ENCODE data around the gene RHOH.

Gene RHOH

DNA sequence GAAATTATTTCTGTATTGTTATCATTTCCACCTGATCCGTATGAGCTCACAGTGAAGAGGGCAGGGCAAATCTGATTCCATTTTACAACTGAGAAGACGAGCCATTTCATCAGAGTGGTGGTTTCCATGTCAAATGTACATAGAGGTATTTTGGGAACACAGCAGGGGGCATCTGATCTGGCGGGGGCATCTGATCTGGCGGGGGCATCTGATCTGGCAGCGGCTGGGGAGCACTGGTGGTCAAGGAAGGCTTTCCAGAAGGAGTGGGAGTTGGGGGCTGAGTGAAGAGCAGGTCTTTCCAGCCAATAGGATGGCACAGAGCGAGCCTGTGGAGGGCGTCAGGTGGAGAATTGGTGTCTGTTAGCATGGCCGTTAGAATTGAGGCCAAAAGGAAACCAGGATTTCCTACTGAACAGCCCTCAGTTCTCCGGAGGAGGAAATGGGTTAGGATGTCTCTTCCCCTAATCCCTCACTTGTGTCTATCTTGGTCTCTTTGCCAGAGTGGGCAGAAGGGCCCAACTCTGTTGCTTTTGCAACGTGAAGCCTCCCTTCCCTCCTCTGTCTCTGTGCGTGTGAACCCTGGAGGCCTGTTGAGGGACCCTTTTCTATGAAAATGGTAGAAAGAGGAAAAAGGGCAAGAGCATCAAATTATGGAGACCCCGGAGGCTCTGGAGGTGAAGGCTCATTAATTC lies 41.3 kb downstream of the RHOH start:
- no peak for DNase-seq

DNA sequence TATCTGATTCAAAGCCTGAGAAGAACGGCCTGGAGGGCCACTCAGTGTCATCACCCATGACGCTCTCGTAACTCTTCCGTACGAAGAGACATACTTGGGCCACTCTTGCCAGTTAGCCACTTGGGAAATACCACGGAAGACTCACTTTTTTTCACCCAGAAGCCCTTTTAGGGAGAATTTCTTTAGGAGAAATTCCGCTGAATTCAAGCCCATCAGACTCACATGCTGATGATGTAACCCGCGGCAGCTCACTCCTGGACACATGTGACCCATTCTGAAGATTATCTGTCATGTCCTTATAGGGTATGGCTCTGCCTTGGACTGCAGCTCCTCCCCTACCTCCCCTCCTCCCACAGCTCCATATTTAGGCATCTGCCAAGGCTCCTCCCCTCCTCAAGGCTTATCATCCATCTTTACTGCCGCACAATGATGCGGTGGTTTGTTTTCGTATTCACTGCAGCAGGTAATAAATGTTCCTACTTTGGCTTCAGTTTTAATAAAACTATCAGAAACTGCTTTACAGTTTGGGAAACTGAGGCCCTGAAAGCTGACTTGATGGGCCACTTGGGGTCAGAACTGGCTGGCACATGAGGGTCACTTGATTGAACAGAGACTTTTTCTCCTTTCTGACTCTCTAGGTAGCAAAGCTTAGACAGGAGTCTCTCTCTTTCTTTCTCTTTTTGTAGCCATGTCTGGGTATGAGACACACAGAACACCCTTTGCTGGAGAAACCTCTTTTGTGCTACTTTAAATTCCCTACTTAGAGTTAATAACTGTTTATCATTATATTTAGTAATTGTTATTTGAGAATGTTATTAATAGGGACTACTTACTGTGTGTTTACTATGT lies 42.1 kb downstream of the RHOH start:
- DNase-seq: no peak

DNA sequence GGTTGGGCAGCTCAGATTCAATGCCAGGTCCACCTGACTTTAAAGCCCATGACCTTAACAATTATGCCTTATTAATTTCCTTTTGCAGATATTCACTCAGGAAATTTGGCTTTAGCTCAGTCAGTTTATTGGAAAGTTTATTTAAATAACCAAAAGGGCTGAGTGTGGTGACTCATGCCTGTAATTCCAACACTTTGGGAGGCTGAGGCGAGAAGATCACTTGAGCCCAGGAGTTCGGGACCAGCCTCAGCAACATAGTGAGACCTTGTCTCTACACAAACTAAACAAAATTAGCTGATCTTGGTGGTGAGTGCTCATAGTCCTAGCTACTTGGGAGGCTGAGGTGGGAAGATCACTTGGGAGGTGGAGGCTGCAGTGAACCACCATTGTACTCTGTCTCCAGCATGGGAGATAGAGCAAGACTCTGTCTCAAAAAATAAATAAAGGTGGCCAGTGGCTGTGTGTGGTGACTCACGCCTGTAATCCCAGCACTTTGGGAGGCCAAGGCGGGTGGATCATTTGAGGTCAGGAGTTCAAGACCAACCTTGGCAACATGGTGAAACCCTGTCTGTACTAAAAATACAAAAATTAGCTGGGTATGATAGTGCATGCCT lies 43.3 kb downstream of the RHOH start:
- DNase-seq: no peak

DNA sequence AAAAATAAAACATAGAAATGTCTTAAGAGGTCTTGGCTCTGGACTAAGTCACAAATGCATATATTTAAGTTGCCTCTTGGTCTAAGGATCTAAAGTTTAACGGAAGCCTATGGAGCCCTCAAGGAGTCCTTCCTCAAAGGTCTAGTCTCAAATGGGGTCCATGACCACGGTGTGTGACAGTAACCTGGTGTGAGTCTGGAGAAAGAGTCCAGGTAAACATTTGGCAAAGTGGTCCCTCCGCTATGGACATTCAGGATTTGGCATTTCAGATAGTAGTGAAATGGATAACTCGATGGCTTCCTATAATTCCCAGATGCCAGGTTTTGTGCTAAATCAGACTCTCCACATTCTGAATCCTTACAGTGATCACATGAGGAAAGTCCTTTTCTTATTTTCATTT lies 44.2 kb downstream of the RHOH start:
- no peak for DNase-seq

DNA sequence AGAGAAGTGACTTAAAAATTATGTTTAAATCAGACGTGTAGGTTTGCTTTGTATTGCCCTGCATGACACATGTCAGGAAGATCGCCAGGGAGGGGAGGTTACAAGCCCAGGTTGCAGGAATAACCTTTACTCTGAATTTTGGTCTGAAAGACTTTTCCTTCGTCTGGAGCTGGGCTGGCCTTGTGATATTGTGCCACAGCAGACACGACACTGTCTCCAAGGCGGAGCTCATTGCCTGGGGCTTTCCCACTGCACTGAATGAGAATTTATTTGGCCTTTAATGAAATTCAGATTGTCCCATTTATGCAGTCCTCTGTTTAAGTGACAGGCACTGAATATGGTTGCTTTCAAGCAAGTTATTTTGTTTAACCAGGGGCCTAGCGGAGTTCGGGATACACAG lies 45.1 kb downstream of the RHOH start:
- DNase-seq: no peak

DNA sequence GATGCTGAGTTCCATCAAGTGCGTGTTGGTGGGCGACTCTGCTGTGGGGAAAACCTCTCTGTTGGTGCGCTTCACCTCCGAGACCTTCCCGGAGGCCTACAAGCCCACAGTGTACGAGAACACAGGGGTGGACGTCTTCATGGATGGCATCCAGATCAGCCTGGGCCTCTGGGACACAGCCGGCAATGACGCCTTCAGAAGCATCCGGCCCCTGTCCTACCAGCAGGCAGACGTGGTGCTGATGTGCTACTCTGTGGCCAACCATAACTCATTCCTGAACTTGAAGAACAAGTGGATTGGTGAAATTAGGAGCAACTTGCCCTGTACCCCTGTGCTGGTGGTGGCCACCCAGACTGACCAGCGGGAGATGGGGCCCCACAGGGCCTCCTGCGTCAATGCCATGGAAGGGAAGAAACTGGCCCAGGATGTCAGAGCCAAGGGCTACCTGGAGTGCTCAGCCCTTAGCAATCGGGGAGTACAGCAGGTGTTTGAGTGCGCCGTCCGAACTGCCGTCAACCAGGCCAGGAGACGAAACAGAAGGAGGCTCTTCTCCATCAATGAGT lies 46.6 kb downstream of the RHOH start:
- no peak for DNase-seq

DNA sequence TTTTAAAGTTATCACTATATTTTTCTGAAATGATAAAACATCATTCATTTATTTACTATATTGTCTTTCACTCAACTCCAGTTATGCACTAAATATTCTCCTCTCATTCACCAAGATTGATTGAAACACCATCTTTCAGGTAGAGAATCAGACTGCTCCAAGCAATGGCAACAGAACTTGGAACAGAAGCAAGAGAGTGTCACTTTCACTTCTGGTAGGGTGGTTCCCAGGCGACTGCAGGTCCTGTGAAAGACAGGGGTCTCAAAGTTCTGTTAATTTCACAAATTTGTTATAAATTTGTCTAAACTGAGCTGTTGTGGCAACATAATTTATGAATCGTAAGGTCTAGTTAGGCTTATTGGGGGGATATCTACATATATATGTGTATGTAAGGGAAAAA lies 47.8 kb downstream of the RHOH start:
- no peak for DNase-seq

DNA sequence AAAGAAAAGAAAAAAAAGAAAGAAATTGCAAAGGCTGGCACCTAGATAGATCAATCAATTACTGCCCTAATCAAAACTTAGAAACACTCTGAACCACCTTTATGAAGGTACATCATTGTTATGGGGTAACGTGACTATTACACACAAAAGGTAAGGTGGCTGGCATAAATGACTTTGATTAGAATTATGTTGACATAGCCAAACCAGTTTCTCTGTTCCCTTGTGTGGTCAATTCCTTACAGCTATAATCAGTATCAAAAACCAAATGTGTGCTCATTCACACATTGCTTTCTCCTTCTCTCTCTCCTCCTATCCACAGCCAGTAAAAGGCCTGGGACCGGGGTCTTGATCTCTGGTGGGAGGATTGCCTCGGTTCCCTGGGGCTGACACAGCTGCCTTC lies 48.7 kb downstream of the RHOH start:
- DNase-seq: no peak

DNA sequence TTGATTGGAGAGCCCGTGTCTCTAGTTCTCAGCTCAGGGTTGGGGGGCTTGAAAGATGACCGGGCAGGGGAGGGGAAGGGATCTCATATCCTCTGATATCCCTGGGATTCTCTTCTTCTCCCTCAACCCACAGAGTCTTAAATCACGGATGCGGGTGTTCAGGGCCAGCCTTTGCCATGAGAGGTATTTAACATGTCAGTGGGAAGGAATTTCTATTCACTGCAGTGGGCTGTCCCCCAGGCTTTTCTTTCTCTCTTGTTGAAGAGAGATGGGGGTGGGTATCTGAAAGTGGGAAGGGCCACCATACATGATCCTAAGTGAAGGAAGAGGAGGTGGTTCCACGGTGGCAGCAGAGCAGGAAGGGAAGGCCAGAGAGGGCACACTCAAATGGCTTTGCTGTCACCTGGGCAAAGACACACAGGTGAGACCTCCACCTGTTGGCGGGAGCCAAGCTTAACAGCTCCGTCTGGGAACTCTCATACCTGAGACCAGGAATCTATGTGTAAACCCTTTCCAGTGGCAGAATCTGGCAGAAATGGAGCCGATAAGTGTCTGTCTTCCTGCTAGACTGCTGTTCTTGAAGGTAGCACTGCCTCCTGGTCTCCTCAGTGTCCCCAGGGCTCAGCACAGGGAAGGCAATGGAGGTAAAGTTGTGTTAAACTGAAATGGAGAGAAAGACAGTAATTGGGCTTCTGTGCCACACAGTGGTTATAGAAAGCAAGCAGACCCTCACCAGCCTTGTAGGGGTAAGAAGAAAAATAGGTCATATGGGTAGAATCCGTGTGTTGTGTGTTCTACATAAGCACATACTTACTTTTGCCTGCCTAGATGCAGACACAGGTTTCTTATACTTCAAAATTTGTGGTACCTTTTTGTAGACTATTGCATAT lies 49.4 kb downstream of the RHOH start:
- DNase-seq: no peak

DNA sequence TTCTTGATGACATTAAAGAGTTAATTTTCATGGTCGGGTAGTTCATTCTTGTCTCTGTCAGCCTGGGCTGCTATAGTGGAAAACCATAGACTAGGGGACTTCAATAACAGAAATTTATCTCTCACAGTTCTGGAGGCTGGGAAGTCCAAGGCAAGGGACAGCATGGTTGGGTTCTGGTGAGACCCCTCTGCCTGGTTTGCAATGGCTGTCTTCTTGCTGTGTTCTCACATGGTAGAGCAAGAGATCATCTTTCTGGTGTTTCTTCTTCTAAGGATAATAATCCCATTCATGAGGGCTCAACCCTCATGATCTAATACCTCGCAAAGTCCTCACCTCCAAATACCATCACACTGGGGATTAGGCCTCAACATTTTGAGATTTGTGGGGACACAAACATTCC lies 50.1 kb downstream of the RHOH start:
- DNase-seq: no peak

DNA sequence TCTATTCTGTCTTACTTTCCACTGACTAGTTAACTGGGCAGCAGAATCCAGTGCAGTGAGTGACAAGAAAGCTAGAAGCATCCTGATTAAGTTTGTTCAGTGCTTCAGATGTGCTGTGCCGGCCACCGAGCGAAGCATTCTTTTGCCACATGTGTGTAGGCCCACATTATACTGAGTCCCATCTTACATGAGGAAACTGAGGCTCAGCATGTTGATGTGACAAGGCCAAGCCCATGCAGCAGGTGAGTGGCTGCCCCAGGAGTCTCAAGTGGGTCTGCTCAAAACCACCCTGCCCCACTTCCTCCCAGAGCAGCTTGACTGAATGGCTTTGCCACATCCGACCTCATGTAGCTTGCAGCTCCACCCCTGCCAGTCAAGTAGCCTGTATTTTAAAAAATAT lies 50.5 kb downstream of the RHOH start:
- no peak for DNase-seq

DNA sequence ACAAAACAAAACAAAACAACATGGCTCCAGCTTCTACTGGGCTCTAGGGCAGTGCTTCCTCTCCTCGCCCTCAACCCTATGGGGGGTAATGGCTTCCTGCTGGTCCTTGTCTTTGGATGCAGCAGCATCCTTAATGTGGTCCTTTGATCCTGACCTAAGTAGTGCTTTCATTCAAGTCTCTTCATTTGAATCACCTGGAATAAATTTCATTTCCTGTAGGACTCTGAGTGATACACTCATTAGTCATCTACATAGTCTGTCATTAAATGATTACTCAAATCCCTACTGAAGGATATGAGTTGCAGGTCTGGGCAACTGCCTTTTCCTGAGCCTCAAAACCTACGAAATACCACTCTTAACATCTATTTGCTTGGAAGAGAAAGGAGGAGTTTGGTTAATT lies 54.5 kb downstream of the RHOH start:
- DNase-seq: no peak

DNA sequence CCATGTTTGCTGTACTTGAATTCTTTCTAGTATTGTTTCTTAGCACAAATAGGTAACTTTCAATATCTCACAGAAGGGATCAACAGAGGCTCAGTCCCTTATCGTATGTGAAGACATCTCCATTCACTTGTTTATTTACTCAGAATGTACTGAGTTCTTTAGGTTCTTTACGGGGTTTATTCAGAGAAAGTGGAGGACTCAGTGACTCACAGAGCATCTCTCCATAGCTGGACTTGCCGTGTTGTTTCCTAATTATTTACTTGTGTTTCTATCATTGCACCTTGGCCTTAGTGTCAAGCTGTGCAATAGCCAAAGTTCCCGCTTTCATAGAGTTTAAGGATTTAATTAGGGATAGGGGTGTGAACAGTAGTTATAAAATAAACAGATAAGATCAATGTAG lies 57.1 kb downstream of the RHOH start:
- DNase-seq: no peak

DNA sequence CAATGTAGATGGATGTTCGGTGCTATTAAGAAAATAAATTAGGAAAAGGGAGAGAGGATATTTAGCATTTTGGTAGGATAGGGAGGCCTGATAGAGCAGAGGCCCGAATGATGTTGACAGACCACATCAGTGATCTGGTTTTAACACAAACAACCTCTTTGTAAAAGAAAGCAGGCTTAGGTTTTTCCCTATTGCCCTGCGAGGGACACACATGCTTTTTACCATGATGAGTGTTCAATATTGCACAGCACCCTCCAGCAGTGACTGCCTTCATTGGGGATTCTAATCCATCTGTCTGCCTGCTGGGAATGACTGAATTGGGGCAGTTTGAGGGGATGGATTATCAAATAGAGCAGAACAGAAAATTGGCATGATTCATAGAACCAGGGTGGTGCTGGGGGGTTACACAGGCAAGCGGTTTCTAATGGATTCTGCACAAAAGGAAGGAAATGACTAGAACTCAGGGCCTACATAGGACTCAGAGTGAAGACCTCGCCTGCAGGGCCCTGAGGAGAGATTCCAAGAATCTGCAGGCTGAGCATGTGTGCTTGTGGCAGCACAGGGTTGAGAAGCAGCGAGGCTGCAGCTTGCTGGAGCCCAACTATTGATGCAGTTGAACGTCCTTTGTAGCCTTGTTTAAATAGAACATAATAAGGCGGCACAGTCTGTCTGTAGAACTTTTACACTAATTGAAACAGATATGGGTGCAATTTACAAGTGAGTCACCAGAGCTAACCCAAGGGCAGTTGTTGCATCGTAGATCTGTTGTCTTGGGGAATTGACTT lies 58.0 kb downstream of the RHOH start:
- DNase-seq: no peak

DNA sequence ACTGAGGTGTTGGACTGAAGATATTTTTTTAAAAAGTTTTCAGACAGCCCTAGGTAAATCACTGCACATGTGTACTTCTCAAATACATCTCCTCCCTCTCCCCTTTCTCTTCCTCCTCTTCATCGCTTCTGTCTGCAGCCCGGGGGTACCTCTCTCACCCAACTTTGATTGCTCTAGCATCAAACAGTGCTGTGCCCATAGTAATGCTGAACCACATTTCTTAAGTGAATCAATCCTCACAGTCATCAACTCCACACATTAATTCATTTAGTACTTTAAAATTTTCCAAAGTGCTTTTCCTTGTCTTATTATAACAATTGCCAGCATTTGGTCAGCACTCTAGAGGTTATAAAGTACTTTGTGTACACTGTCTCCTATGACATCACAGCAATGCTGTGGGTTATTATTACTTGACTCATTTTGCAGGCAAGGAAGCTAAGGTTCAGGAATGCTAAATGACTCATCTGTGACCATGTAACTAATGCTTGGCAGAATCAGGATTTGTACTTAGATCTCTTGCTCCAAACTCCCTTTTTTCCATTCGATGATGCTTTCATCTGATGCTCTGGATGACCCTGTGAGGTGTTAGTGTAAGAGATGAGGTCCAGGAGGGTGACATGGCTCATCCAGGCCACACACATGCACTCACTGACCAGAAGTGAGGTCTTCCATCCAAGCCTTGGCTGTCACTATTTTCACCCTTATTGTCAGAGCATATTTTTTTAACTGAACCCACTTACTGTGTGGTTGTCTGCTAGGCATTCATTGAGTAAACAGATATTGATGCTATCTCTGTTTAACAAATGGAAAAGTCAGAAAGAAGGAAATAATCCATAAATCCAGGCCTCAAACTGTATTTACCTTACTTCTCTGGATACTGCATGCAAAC lies 58.8 kb downstream of the RHOH start:
- no peak for DNase-seq

DNA sequence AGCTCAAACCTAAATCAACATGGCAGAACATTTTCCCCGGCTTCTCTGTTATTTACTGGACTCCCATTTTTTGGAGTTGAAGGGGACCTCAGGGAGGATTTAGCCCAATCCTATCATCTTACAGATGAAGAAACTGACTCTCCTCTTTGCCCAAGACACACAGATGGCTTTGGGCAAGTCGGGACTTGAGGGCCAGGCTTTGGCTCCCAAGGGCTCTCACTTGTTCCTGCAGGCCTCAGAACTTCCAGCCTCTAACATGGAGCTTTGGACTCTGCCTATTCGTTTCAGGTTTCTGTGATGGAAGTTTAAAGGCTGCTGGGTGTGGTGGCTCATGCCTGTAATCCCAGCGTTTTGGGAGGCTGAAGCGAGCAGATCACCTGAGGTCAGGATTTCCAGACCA lies 59.5 kb downstream of the RHOH start:
- no peak for DNase-seq

DNA sequence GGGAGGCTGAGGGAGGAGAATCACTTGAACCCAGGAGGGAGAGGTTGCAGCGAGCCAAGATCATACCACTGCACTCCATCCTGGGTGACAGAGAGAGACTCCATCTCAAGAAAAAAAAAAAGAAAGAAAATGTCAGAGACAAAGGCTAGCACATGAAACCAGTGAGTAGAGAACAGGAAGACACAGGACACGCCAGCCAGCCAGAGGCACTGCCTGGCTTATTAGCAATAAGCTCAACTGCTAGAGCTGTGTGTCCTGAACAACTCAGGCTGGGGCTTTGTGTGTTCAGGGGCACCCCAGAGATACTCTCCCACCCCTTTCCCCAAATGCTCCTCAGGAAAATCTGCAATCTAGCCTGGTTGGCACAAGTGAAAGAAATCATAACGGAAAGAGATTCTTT lies 60.0 kb downstream of the RHOH start:
- DNase-seq: no peak

DNA sequence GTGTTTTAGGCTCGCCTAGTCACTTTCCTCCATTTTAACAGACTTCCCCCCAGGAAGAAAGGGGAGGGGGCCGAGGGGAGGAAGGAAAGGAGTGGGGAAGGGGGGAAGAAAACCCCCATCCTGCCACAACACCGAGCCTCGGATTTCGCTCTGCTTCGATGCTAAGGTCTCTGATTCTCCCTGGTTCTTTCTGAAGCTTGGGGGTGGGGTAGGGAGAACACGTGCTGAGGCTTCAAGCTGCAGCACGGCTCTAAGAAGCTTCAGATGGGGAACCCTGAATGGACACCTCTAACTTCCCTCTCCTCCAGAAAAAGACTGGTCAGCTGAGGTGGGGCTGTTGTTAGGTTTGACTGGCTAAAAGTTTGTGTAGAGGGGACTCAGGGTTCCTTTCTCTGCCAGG lies 61.8 kb downstream of the RHOH start:
- DNase-seq: no peak

DNA sequence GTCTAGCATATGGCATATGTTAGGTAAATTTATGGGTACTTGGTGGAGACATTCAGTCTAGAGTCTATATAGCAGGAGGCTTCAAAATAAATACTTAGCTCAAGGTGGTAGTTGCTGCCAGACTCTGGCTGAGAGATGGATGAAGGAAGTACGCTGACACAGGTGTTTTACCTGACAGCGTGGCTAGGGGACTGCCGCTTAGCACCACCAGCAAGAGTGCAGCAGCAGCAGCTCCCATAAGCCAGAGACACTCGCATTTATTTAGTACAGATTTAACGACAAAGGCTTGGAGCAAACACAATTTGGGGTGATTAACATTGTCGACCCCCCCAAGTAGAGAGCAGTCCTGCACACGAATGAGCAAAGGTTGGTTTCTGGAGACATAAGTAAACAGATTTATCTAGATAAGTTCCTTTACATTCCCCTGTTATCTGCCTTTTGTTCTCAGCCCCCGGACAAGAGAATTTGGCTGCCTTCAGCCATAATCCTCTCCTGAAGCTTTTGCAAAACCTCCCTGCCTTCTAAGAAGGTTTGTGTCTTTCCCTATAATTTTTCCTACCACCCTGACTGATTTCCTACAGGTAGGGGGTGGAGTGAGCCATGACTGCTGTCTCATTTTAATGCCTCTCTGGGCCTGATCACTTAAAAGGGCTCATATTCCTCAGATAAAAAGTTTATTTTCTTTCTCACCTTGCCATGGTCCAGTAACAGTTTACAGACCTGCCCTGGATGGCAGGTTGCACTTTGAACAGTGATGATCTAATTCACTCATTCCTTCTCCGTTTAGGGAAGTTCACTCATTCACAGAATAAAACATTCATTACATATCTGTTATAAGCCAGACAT lies 64.6 kb downstream of the RHOH start:
- DNase-seq: no peak

DNA sequence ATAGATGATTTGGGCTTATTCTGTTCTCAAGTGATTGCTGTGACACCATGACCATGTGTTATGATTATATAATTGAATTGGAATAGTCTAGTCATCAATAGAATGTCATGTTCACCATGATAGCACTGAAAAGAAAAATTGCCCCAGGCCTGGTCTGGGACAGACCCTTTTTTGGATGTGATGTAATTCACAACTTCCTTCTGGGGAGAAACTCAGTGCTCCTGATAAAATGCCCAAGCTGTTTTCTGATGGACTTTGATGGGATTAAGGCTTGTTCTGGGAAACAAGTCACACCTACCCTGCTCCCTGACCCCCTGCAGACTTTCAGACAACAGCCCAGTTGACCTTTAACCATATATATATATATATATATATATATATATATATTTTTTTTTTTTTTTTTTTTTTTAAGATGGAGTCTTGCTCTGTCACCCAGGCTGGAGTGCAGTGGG lies 65.3 kb downstream of the RHOH start:
- DNase-seq: no peak

Measured in activated gamma-delta T cell (primary cell).